ENCODE results near the gene RNU1-1. TPM values are rescaled to one million over a fixed set of nuclear protein-coding genes. Genes with fewer than 3 reads are reported as not detected.
"Not testable (repeated sequence)": the region's sequence is repeated elsewhere in the genome, so short reads cannot be mapped to it uniquely, and the experiment has no call there.

Gene RNU1-1
- total and polyA plus RNA-seq, 2 of the 8 experiments (the other 6 are each of a cell fraction or from before 2014, with no cell fraction given), result 145 to 1,303 TPM

DNA sequence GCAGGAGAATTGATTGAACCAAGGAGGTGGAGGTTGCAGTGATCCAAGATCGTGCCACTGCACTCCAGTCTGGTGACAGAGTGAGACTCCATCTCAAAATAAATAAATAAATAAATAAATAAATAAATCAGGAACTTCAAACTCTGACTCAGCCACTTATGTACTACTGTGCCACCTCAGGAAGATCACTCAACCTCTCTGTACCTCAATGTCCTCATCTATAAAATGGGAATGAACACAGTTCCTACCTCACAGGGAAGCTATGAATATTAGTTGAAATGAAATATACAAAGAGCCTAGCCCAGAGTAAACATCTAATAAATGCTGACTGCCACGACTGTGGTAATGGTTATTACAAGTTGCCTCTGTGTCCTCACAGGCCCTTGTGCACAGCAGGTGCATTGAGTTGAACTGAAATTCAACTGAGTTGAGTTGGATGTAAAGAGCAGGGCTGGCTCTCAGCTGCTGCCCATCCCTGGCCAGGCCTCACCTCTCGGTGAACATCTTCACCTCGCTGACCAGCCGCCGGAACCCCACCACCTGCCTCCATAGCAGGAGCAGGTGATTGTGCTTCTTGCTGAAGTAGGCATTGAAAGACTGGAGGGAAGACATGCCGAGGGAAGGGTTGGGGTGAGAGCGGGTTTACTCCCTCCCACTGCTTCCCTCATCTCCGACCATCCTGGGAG is 24.7 kb downstream of the RNU1-1 start:
- H2BK20ac ChIP-seq (ENCODE audit: low read length); H3K9ac ChIP-seq (replicated peaks in 1 of 4; ENCODE audit: extremely low read depth in 1 of 4, low read depth in 3 of 4, low read length in 3 of 4); H3K56ac ChIP-seq (replicated peaks; ENCODE audit: insufficient read length, low read depth, low read length); H3K36me3 ChIP-seq (ENCODE audit: control insufficient read depth in 2 of 4, insufficient read depth in 4 of 4, low read length in 3 of 4); H3K4me3 ChIP-seq (ENCODE audit: extremely low read depth in 1 of 4, insufficient read depth in 2 of 4, low read depth in 3 of 4, low read length in 4 of 4); H2BK5ac ChIP-seq (ENCODE audit: low read depth, low read length); H3K79me1 ChIP-seq (ENCODE audit: low read depth, low read length); H2AK5ac ChIP-seq (ENCODE audit: low read depth, low read length); H3K14ac ChIP-seq (ENCODE audit: insufficient read length); H3K9me3 ChIP-seq (ENCODE audit: insufficient read depth in 2 of 2, low read depth in 1 of 2, low read length in 1 of 2); H3K4ac ChIP-seq (replicated peaks; ENCODE audit: insufficient read length, low read depth, low read length); H2BK15ac ChIP-seq (ENCODE audit: low read length); H3K79me2 ChIP-seq (ENCODE audit: control insufficient read depth in 1 of 2, insufficient read depth in 2 of 2, low read length in 2 of 2); H3K4me2 ChIP-seq (ENCODE audit: insufficient read depth in 1 of 2, low read depth in 2 of 2, low read length in 2 of 2); H3K27me3 ChIP-seq (replicated peaks in 1 of 4; ENCODE audit: control insufficient read depth in 3 of 4, extremely low read depth in 1 of 4, insufficient read depth in 3 of 4, low read length in 3 of 4); H2BK120ac ChIP-seq (replicated peaks; ENCODE audit: low read depth, low read length); FAIRE-seq; H4K20me1 ChIP-seq (replicated peaks in 1 of 2; ENCODE audit: control insufficient read depth in 1 of 2, insufficient read depth in 2 of 2, low read length in 2 of 2); H2BK12ac ChIP-seq (ENCODE audit: low read depth, low read length); H4K5ac ChIP-seq (ENCODE audit: insufficient read length, low read depth, low read length); H3K23ac ChIP-seq (ENCODE audit: insufficient read length); H3K18ac ChIP-seq (ENCODE audit: extremely low read depth, low read length); H2AFZ ChIP-seq (ENCODE audit: low read length); H3K23me2 ChIP-seq (ENCODE audit: low read depth, low read length); H3K27ac ChIP-seq (ENCODE audit: low read depth, low read length); DNase-seq (ENCODE audit: low read depth in 1 of 2, low spot score in 2 of 2); H4K8ac ChIP-seq (ENCODE audit: extremely low read depth, insufficient read depth, low read length); H4K91ac ChIP-seq (replicated peaks; ENCODE audit: insufficient read length, low read length): not testable (repeated sequence)
- peaks cover 0 to 11% (median 3%) of the 10 kb centered on the region in 4 experiments; a peak in 5 of 7 replicates for H3K4me1 ChIP-seq (replicated peaks in 1 of 4; ENCODE audit: control insufficient read depth in 3 of 4, insufficient read depth in 4 of 4, low read length in 3 of 4)
- CTCF ChIA-PET (ENCODE audit: partially characterized antibody), result interaction anchor here (0.8 kb wide), 1 partner anchor 40 kb away, joined by 3 read pairs; no protein-coding TSS in a partner anchor
- WGBS, 2 experiments (ENCODE audit: extremely low coverage in 1 of 2, insufficient coverage in 1 of 2, insufficient read length in 1 of 2, insufficient replicate concordance in 2 of 2, low coverage in 1 of 2, low lambda C conversion rate in 2 of 2, missing lambda C conversion rate in 1 of 2), result 95% methylated on average over 9 of the region's 9 CpGs; no CpG with 5 or more reads in 1 of the 2 experiments
- POLR2A ChIA-PET (ENCODE audit: partially characterized antibody), result interaction anchor here (1.6 kb wide), 1 partner anchor 45 kb away, joined by 3 read pairs; no protein-coding TSS in a partner anchor

DNA sequence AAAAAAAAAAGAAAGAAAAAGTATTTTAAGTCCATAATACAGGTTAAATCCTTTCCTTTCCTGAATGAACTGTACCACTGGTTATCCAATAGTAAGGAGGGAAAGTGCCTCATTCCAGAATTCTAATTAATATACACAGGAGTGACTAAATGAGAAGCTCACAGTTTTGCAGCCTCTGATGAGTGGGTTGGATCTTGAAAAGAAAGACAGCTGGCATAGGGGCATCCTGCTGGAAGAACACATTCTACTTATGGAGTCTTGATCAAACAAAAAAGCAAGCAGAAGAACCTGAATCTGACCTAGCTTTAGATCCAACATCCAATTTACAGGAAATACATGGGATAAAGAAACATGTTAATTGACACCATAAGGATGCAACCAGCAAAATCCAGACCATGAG is 27.1 kb downstream of the RNU1-1 start:
- H3K9ac ChIP-seq (replicated peaks in 1 of 4; ENCODE audit: extremely low read depth in 1 of 4, low read depth in 3 of 4, low read length in 3 of 4); H3K36me3 ChIP-seq (ENCODE audit: control insufficient read depth in 2 of 4, insufficient read depth in 4 of 4, low read length in 3 of 4); H3K27ac ChIP-seq (ENCODE audit: low read depth, low read length); H2BK20ac ChIP-seq (ENCODE audit: low read length); H2AFZ ChIP-seq (ENCODE audit: low read length); H3K79me2 ChIP-seq (ENCODE audit: control insufficient read depth in 1 of 2, insufficient read depth in 2 of 2, low read length in 2 of 2); H3K79me1 ChIP-seq (ENCODE audit: low read depth, low read length); H2BK12ac ChIP-seq (ENCODE audit: low read depth, low read length); H4K20me1 ChIP-seq (replicated peaks in 1 of 2; ENCODE audit: control insufficient read depth in 1 of 2, insufficient read depth in 2 of 2, low read length in 2 of 2); FAIRE-seq; H3K18ac ChIP-seq (ENCODE audit: extremely low read depth, low read length); H3K4me3 ChIP-seq (ENCODE audit: extremely low read depth in 1 of 4, insufficient read depth in 2 of 4, low read depth in 3 of 4, low read length in 4 of 4); H4K8ac ChIP-seq (ENCODE audit: extremely low read depth, insufficient read depth, low read length); H3K4ac ChIP-seq (replicated peaks; ENCODE audit: insufficient read length, low read depth, low read length); H2BK120ac ChIP-seq (replicated peaks; ENCODE audit: low read depth, low read length); H4K91ac ChIP-seq (replicated peaks; ENCODE audit: insufficient read length, low read length); H2AK5ac ChIP-seq (ENCODE audit: low read depth, low read length); POLR2A ChIA-PET (ENCODE audit: partially characterized antibody); H3K14ac ChIP-seq (ENCODE audit: insufficient read length); H3K9me3 ChIP-seq (ENCODE audit: insufficient read depth in 2 of 2, low read depth in 1 of 2, low read length in 1 of 2); H3K23ac ChIP-seq (ENCODE audit: insufficient read length); H3K4me1 ChIP-seq (replicated peaks in 1 of 4; ENCODE audit: control insufficient read depth in 3 of 4, insufficient read depth in 4 of 4, low read length in 3 of 4); DNase-seq (ENCODE audit: low read depth in 1 of 2, low spot score in 2 of 2); H2BK15ac ChIP-seq (ENCODE audit: low read length); H2BK5ac ChIP-seq (ENCODE audit: low read depth, low read length); H3K23me2 ChIP-seq (ENCODE audit: low read depth, low read length); H3K56ac ChIP-seq (replicated peaks; ENCODE audit: insufficient read length, low read depth, low read length); H3K27me3 ChIP-seq (replicated peaks in 1 of 4; ENCODE audit: control insufficient read depth in 3 of 4, extremely low read depth in 1 of 4, insufficient read depth in 3 of 4, low read length in 3 of 4); H3K4me2 ChIP-seq (ENCODE audit: insufficient read depth in 1 of 2, low read depth in 2 of 2, low read length in 2 of 2); H4K5ac ChIP-seq (ENCODE audit: insufficient read length, low read depth, low read length): not testable (repeated sequence)
- CTCF ChIA-PET (ENCODE audit: partially characterized antibody), result interaction anchor here (0.7 to 2.3 kb wide), 2 partner anchors 12 to 465 kb away, joined by 3 to 6 read pairs; no protein-coding TSS in a partner anchor

All from H1 (cell line).